Spleen (tissue), 11 donors: Measurements from ENCODE around the gene GPHN. TPM values are rescaled to one million over a fixed set of nuclear protein-coding genes. Genes with fewer than 3 reads are reported as not detected.

Source experiments
- DNase-seq: peaks from one replicate; pipeline ENCODE4 v3.0.0-alpha.2; 2020
- H3K27ac ChIP-seq, 8 donors: fragments of 200-600 bp; sonication (generic) in 7 of 8; 1 replicate in 4 of 8; 2 replicates in 4 of 8; pipeline versions ENCODE4 v1.5.0 to v1.8.0; 2016 to 2021; ENCODE audit warnings: inconsistent platforms in 4 of 8, mild to moderate bottlenecking in 4 of 8, moderate library complexity in 1 of 8
- H3K27me3 ChIP-seq, 7 donors: fragments of 200-600 bp; sonication (generic) in 6 of 7; replicated peaks in 1 of 7; 1 replicate in 4 of 7; 2 replicates in 3 of 7; pipeline versions ENCODE4 v1.5.0 to v1.8.0; 2016 to 2021; ENCODE audit warnings: inconsistent platforms in 3 of 7, mild to moderate bottlenecking in 1 of 7
- H3K36me3 ChIP-seq, 6 donors: fragments of 200-600 bp; sonication (generic) in 5 of 6; 1 replicate in 4 of 6; 2 replicates in 2 of 6; pipeline versions ENCODE4 v1.5.0 to v1.8.0; 2016 to 2021; ENCODE audit warnings: inconsistent platforms in 2 of 6
- H3K4me1 ChIP-seq, 6 donors: fragments of 200-600 bp; sonication (generic) in 5 of 6; 1 replicate in 3 of 6; 2 replicates in 3 of 6; pipeline versions ENCODE4 v1.5.0 to v1.8.0; 2016 to 2021; ENCODE audit warnings: inconsistent platforms in 3 of 6
- H3K4me3 ChIP-seq, 8 donors: fragments of 200-600 bp; sonication (generic) in 7 of 8; 1 replicate in 4 of 8; 2 replicates in 4 of 8; pipeline versions ENCODE4 v1.5.0 to v1.8.0; 2016 to 2021; ENCODE audit warnings: inconsistent platforms in 4 of 8, mild to moderate bottlenecking in 4 of 8, moderate library complexity in 2 of 8
- H3K9me3 ChIP-seq, 8 donors: fragments of 200-600 bp; sonication (generic) in 7 of 8; 1 replicate in 4 of 8; 2 replicates in 4 of 8; pipeline versions ENCODE4 v1.5.0 to v1.8.0; 2016 to 2021; ENCODE audit warnings: inconsistent platforms in 4 of 8
- CTCF ChIP-seq, 11 experiments: fragments of 200-600 bp in 7 of 11; fragments of 450-650 bp in 4 of 11; sonication (generic) in 4 of 11; IDR thresholded peaks in 8 of 11; conservative IDR thresholded peaks in 3 of 11; 1 replicate in 7 of 11; 2 replicates in 4 of 11; pipeline versions ENCODE4 v1.4.0 to v1.8.0; 2016 to 2021; ENCODE audit warnings: antibody characterized with exemption in 11 of 11, inconsistent platforms in 4 of 11, mild to moderate bottlenecking in 1 of 11
- POLR2A ChIP-seq, 3 donors: fragments of 450-650 bp; IDR thresholded peaks; one replicate each; pipeline ENCODE4 v1.5.1; 2017; ENCODE audit warnings: antibody characterized with exemption in 3 of 3, mild to moderate bottlenecking in 1 of 3
- POLR2AphosphoS5 ChIP-seq, 3 donors: sonication (generic); formaldehyde crosslinking; IDR thresholded peaks; one replicate each; pipeline ENCODE4 v1.5.1; 2017; ENCODE audit warnings: antibody characterized with exemption in 3 of 3
- WGBS, 5 donors: extraction: QIAGEN DNeasy Blood & Tissue Kit in 3 of 5; methylation state at CpG; one replicate each; pipeline versions ENCODE4 v1.1.5 to v1.1.7; 2013 to 2018; 5-methylcytosine and 5-hydroxymethylcytosine counted together
- intact Hi-C: fragments of 100-400 bp; cut with DNase I; formaldehyde crosslinking; loops from one replicate; pipeline ENCODE4 v1.15.0; 2023; ENCODE audit warnings: low total_unique reads
- polyA plus RNA-seq, 3 donors: library from polyadenylated mRNA; stranded (reverse); fragments of 200-250 nt; gene quantifications; one replicate each; pipeline ENCODE4 v1.2.1, GENCODE V29; 2013
- total RNA-seq, 7 donors: library from RNA; depleted of rRNA in 3 of 7; stranded (reverse); fragments of >200 nt in 3 of 7; fragmentation: NEBNext Ultra II Directional in 4 of 7; extraction: Animal tissue kit (Norgen Biotek cat#: 25700) in 4 of 7; gene quantifications; one replicate each; pipeline versions ENCODE4 v1.1.0 to v1.2.1, GENCODE V29; 2016 to 2021
- donor health status: healthy with polysubstance abuse.
- donor health status: DM: no; HTN: no; CAD: no; lungs with moderate emphysema.
- donor health status: DM: no; HTN: no; CAD: no.
- donor health status: Bipolar disorder and iron deficiency.
- donor health status: healthy.
- donor health status: DM: no; HTN: no; CAD: no.
- donor health status: DM: yes; HTN: yes; CAD: no.

The GPHN gene
- total and polyA plus RNA-seq, 10 donors = 9.0 to 26.9 (median 15.7) TPM

GRCh38 chr14:66471584-66471983, 36.4 kb upstream of the GPHN start:
- WGBS, 5 donors = 84 to 96% (median 87%) methylated on average over 4 of the region's 4 CpGs
- TF ChIP-seq POLR2AphosphoS5 (IDR thresholded peaks at IDR 0.05) (no peak), CTCF (IDR thresholded peaks at IDR 0.05 in 8 of 11, conservative IDR thresholded peaks at IDR 0.05 in 3 of 11) (no peak), POLR2A (IDR thresholded peaks at IDR 0.05) (no peak)
- no peak for DNase-seq
- Histone ChIP-seq H3K9me3 (peaks cover 8 to 46% (median 32%) of the 10 kb centered on the region in 8 donors), H3K27me3 (no peaks in the 10 kb centered on the region), H3K36me3 (no peaks in the 10 kb centered on the region), H3K4me3 (no peak overlapping the region), H3K27ac (no peak overlapping the region), H3K4me1 (no peaks in the 10 kb centered on the region)
- intact Hi-C loops = no loop called here

- Histone ChIP-seq H3K36me3 (no peaks in the 10 kb centered on the region), H3K27ac (no peak overlapping the region), H3K4me3 (no peak overlapping the region), H3K27me3 (no peaks in the 10 kb centered on the region), H3K4me1 (no peaks in the 10 kb centered on the region), H3K9me3 (peaks cover 8 to 46% (median 32%) of the 10 kb centered on the region in 8 donors)
- TF ChIP-seq CTCF (IDR thresholded peaks at IDR 0.05 in 8 of 11, conservative IDR thresholded peaks at IDR 0.05 in 3 of 11) (no peak), POLR2A (IDR thresholded peaks at IDR 0.05) (no peak), POLR2AphosphoS5 (IDR thresholded peaks at IDR 0.05) (no peak)
- intact Hi-C loops = no loop called here
- DNase-seq = no peak
Measured at GRCh38 chr14:66472251-66472650, 35.7 kb upstream of the GPHN start.

GRCh38 chr14:66473223-66473622, 34.7 kb upstream of the GPHN start:
- no peaks in the 10 kb centered on the region for H3K4me1 ChIP-seq
- intact Hi-C loops = no loop called here
- H3K27me3 ChIP-seq = no peaks in the 10 kb centered on the region
- TF ChIP-seq POLR2AphosphoS5 (IDR thresholded peaks at IDR 0.05) = no peak
- no peak for TF ChIP-seq POLR2A (IDR thresholded peaks at IDR 0.05)
- no peak for TF ChIP-seq CTCF (IDR thresholded peaks at IDR 0.05 in 8 of 11, conservative IDR thresholded peaks at IDR 0.05 in 3 of 11)
- H3K4me3 ChIP-seq = no peak overlapping the region
- peaks cover 8 to 43% (median 32%) of the 10 kb centered on the region in 8 donors for H3K9me3 ChIP-seq
- no peak overlapping the region for H3K27ac ChIP-seq
- H3K36me3 ChIP-seq = no peaks in the 10 kb centered on the region
- no peak for DNase-seq
- 78 to 87% (median 85%) methylated on average over 2 of the region's 2 CpGs for WGBS, 5 donors

GRCh38 chr14:66476964-66477363, 31.0 kb upstream of the GPHN start:
- intact Hi-C loops = no loop called here
- 29 to 42% (median 32%) methylated on average over 1 of the region's 1 CpG for WGBS, 5 donors
- H3K9me3 ChIP-seq = peaks cover 0 to 7% (median under 1%) of the 10 kb centered on the region in 8 donors
- no peaks in the 10 kb centered on the region for H3K4me1 ChIP-seq
- H3K27me3 ChIP-seq = no peaks in the 10 kb centered on the region
- TF ChIP-seq POLR2AphosphoS5 (IDR thresholded peaks at IDR 0.05) (no peak), CTCF (IDR thresholded peaks at IDR 0.05 in 8 of 11, conservative IDR thresholded peaks at IDR 0.05 in 3 of 11) (no peak), POLR2A (IDR thresholded peaks at IDR 0.05) (no peak)
- no peak overlapping the region for H3K27ac ChIP-seq
- no peak overlapping the region for H3K4me3 ChIP-seq
- no peaks in the 10 kb centered on the region for H3K36me3 ChIP-seq
- DNase-seq = no peak
